HepG2 (cell line): ENCODE results near the gene PKDREJ. TPM values are rescaled to one million over a fixed set of nuclear protein-coding genes. Genes with fewer than 3 reads are reported as not detected.

Experiments used
- ATAC-seq: fragments of 200-7000 bp; cut with Tn5 transposase; 3 replicates; pipeline ENCODE4 v1.9.1; 2020; ENCODE audit warnings: mild to moderate bottlenecking, moderate library complexity
- BruUV-seq: library from RNA; stranded (reverse); fragments of 400-500 nt; replicated peaks from 2 replicates; lab custom pipeline; 2021; lab: Mats Ljungman, UMichigan
- CTCF ChIA-PET: fragments of 300-600 bp; formaldehyde crosslinking; extraction: SDS; loops from one replicate; lab custom pipeline; 2021; ENCODE audit warnings: low total read pairs, inconsistent platforms, low intra/inter-chr PET ratio; lab: Yijun Ruan, JAX
- POLR2A ChIA-PET: fragments of 350-600 bp; sonication (Branson Sonifier 250); formaldehyde crosslinking; loops from one replicate; lab custom pipeline; 2020; ENCODE audit warnings: antibody characterized with exemption, inconsistent platforms; lab: Yijun Ruan, JAX
- DNase-seq: peaks from one replicate; pipeline ENCODE4 v3.0.0-alpha.2; 2015; ENCODE audit warnings: low spot score
- FAIRE-seq: peaks from 3 replicates; lab custom pipeline; 2011; peaks lifted over from hg19 to GRCh38; lab: Jason Lieb, UNC
- H2AFZ ChIP-seq: one replicate; pipeline ENCODE4 v1.6.1; 2011; ENCODE audit warnings: low read length, inconsistent platforms
- H3K27ac ChIP-seq: fragments of 300-600 bp; 3 replicates; pipeline ENCODE4 v1.8.0; 2011; ENCODE audit warnings: mixed run types, mild to moderate bottlenecking, mixed read lengths, low read length, inconsistent platforms; ENCODE audit not compliant: insufficient read depth; ENCODE audit errors: extremely low read length
- H3K27me3 ChIP-seq, 2 experiments: fragments of 200-600 bp in 1 of 2; 2 replicates in 1 of 2; 3 replicates in 1 of 2; pipeline versions ENCODE4 v1.6.0 to v1.8.0; 2011; ENCODE audit warnings: low read length in 2 of 2, mild to moderate bottlenecking in 2 of 2, moderate library complexity in 2 of 2, inconsistent platforms in 1 of 2; ENCODE audit not compliant: insufficient read depth in 2 of 2, control insufficient read depth in 1 of 2
- H3K36me3 ChIP-seq, 2 experiments: fragments of 200-600 bp in 1 of 2; replicated peaks in 1 of 2; 2 replicates in 1 of 2; 3 replicates in 1 of 2; pipeline versions ENCODE4 v1.5.1 to v1.8.0; 2011; ENCODE audit warnings: low read length in 2 of 2, inconsistent platforms in 1 of 2; ENCODE audit not compliant: insufficient read depth in 2 of 2, control insufficient read depth in 1 of 2
- H3K4me1 ChIP-seq: 2 replicates; pipeline ENCODE4 v1.5.1; 2012; ENCODE audit warnings: low read length, inconsistent platforms; ENCODE audit not compliant: insufficient read depth
- H3K4me2 ChIP-seq: 2 replicates; pipeline ENCODE4 v1.6.0; 2011; ENCODE audit warnings: low read depth, low read length, inconsistent platforms
- H3K4me3 ChIP-seq, 3 experiments: fragments of 200-600 bp in 1 of 3; sonication (generic), shearing (Covaris generic) in 1 of 3; replicated peaks in 1 of 3; 2 replicates each; pipeline ENCODE4 v1.5.1; 2011 to 2016; ENCODE audit warnings: low read length in 3 of 3, inconsistent platforms in 2 of 3, low read depth in 2 of 3, mild to moderate bottlenecking in 2 of 3, control low read depth in 1 of 3, mixed read lengths in 1 of 3; ENCODE audit not compliant: insufficient read depth in 1 of 3
- H3K79me2 ChIP-seq: one replicate; pipeline ENCODE4 v1.6.1; 2011; ENCODE audit warnings: low read length, inconsistent platforms; ENCODE audit not compliant: insufficient read depth
- H3K9ac ChIP-seq: 2 replicates; pipeline ENCODE4 v1.6.0; 2011; ENCODE audit warnings: mild to moderate bottlenecking, low read depth, low read length, inconsistent platforms; ENCODE audit not compliant: insufficient read depth
- H3K9me3 ChIP-seq: 2 replicates; pipeline ENCODE4 v1.5.1; 2012; ENCODE audit warnings: mild to moderate bottlenecking, low read length
- H4K20me1 ChIP-seq: 2 replicates; pipeline ENCODE4 v1.6.0; 2011; ENCODE audit warnings: inconsistent platforms, mild to moderate bottlenecking, low read length, moderate library complexity; ENCODE audit not compliant: insufficient read depth
- DMAP1 ChIP-seq: IDR thresholded peaks from 2 replicates; pipeline ENCODE4 v1.6.1; 2016
- HOXA5 ChIP-seq: sonication (generic); formaldehyde crosslinking; IDR thresholded peaks from 2 replicates; pipeline ENCODE4 v1.4.0; 2020; ENCODE audit warnings: missing genetic modification reagents
- KLF15 ChIP-seq: sonication (generic); formaldehyde crosslinking; IDR thresholded peaks from 2 replicates; pipeline ENCODE4 v1.8.1; 2023; ENCODE audit warnings: borderline replicate concordance, mild to moderate bottlenecking, inconsistent platforms, missing genetic modification reagents, mixed read lengths
- POLR2AphosphoS2 ChIP-seq: IDR thresholded peaks from 2 replicates; pipeline ENCODE4 v1.6.1; 2011; ENCODE audit warnings: low read depth, low read length, improper control_type of control experiment
- PRMT3 ChIP-seq: sonication (generic); formaldehyde crosslinking; IDR thresholded peaks from 2 replicates; pipeline ENCODE4 v1.8.1; 2022; ENCODE audit warnings: low read depth, mild to moderate bottlenecking, moderate library complexity, missing genetic modification reagents, borderline replicate concordance
- RBM22 ChIP-seq: fragments of 200-400 bp; formaldehyde crosslinking; optimal IDR thresholded peaks from 2 replicates; pipeline ENCODE3; 2017; ENCODE audit warnings: mild to moderate bottlenecking, low read length, moderate library complexity
- ZBTB42 ChIP-seq: sonication (generic); formaldehyde crosslinking; IDR thresholded peaks from 2 replicates; pipeline ENCODE4 v1.5.0; 2020; ENCODE audit warnings: mild to moderate bottlenecking, missing genetic modification reagents
- ZFP41 ChIP-seq: sonication (generic); formaldehyde crosslinking; IDR thresholded peaks from 2 replicates; pipeline ENCODE4 v1.4.0; 2020; ENCODE audit warnings: mild to moderate bottlenecking, missing genetic modification reagents, borderline replicate concordance
- ZNF136 ChIP-seq: sonication (generic); formaldehyde crosslinking; IDR thresholded peaks from 2 replicates; pipeline ENCODE4 v1.8.1; 2022; ENCODE audit warnings: low read depth, mild to moderate bottlenecking, moderate library complexity, missing genetic modification reagents
- ZNF704 ChIP-seq: sonication (generic); formaldehyde crosslinking; IDR thresholded peaks from 2 replicates; pipeline ENCODE4 v1.8.1; 2023; ENCODE audit warnings: mild to moderate bottlenecking, inconsistent platforms, moderate library complexity, missing genetic modification reagents, borderline replicate concordance
- ZNF737 ChIP-seq: sonication (generic); formaldehyde crosslinking; IDR thresholded peaks from 2 replicates; pipeline ENCODE4 v1.5.0; 2020; ENCODE audit warnings: missing genetic modification reagents, mild to moderate bottlenecking, borderline replicate concordance
- ZZZ3 ChIP-seq: sonication (generic); formaldehyde crosslinking; IDR thresholded peaks from 2 replicates; pipeline ENCODE4 v1.4.0; 2020; ENCODE audit warnings: missing genetic modification reagents, mild to moderate bottlenecking, borderline replicate concordance
- WGBS: methylation state at CpG from one replicate; pipeline ENCODE4 v1.1.6; 2017; ENCODE audit warnings: low lambda C conversion rate; 5-methylcytosine and 5-hydroxymethylcytosine counted together
- in situ Hi-C: cut with HindIII; loops from 2 replicates; pipeline ENCODE4 v1.10.0; 2017; ENCODE audit warnings: low pct_unique_long_range_greater_than_20kb; ENCODE audit not compliant: extremely low pct_ligation_motif_present
- intact Hi-C: fragments of 100-400 bp; cut with micrococcal nuclease; formaldehyde crosslinking; loops from one replicate; pipeline ENCODE4 v1.10.0; 2022; ENCODE audit not compliant: unreplicated experiment
- polyA plus RNA-seq, 8 experiments: library from polyadenylated mRNA; depleted of rRNA in 3 of 8; stranded (reverse) in 7 of 8; unstranded in 1 of 8; fragments of >200 nt; fragmentation: Illumina TruSeq in 4 of 8; extraction: Trizol in 4 of 8; gene quantifications; 2 replicates each; pipeline versions ENCODE4 v1.2.1 to v1.2.3, GENCODE V29; 2011 to 2016; ENCODE audit warnings: low read depth in 4 of 8, missing spikeins in 1 of 8, mixed read lengths in 1 of 8; ENCODE audit not compliant: insufficient read depth in 1 of 8
- total RNA-seq, 5 experiments: library from RNA; depleted of rRNA; stranded (reverse); fragments of >200 nt; fragmentation: Illumina TruSeq; extraction: Trizol; gene quantifications; 2 replicates each; pipeline ENCODE4 v1.2.3, GENCODE V29; 2016; ENCODE audit warnings: low read depth in 1 of 5

The PKDREJ gene
- total and polyA plus RNA-seq, 2 of the 13 experiments (the other 11 are each of a cell fraction or from before 2014, with no cell fraction given), result not detected

DNA sequence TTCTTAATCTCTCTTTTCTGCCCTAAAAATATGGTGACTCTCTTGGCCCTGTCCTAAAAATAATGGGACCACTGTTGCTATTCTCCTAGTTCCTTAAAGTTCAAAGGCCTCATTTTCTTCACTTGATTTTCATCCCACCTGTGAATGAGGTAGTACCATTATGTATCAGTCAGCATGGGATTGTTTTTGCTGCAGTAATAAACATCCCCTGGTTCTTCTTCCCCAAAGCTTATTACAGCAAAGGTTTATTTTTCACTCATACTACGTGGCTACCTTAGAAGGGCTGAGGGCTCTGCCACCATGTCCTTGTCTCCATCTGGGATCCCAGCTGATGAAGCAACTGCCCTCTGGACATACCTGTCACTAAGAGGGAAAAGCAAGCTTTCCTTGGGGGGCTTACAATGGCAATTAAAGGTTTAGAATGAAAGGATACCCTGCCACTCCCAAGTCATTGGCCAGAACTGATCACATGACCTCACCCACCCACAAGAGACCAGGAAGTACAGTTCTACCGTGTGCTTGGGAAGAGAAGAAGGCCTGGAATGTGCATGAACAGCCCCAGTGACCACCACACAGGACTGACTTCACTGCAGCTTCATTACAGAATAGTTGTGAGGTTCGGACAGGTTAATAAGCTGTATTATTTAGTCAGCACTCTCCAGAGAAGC, 12.4 kb upstream of the PKDREJ start (continued):
- no peak for TF ChIP-seq ZBTB42
- TF ChIP-seq ZFP41 (CRISPR knock-in tag), result no peak
- TF ChIP-seq PRMT3, result no peak
- TF ChIP-seq HOXA5, result no peak
- TF ChIP-seq POLR2AphosphoS2, result peak; percentile 19; the same call in 1 of the 2 replicates
- TF ChIP-seq ZNF704 (CRISPR knock-in tag), result no peak

DNA sequence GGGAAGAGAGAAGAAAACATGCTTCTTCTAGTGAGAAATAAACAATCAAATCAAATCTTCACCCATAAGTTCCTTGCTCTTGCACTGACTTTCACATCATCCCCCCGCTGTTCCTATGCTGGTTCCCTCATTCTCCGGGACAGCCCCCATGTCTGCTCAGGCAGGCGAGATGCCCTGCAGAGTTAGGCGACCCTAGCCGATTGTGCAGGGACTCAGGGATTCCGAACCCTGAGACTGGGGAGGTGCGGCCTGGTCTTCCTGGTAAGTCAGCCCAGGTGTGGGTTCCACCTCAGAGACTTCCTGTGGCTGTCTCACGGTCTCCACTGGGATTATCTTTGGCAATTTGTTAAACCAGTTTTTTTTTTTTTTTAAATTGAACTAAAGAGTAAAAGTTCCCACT, 11.2 kb upstream of the PKDREJ start:
- Histone ChIP-seq H3K27me3 (no peaks in the 10 kb centered on the region), H3K4me2 (no peak overlapping the region), H3K9me3 (no peaks in the 10 kb centered on the region), H3K4me3 (no peak overlapping the region), H3K4me1 (peaks cover 15% of the 10 kb centered on the region), H3K27ac (no peak overlapping the region), H2AFZ (no peak overlapping the region), H3K79me2 (peaks cover 15% of the 10 kb centered on the region), H4K20me1 (peaks cover 29% of the 10 kb centered on the region), H3K9ac (no peak overlapping the region), H3K36me3 (peaks cover 43 to 90% of the 10 kb centered on the region in 2 experiments)
- in situ Hi-C loops (no loop called here), intact Hi-C loops (no loop called here)
- TF ChIP-seq ZNF136 (CRISPR knock-in tag) (no peak), KLF15 (no peak), RBM22 (peak; percentile 77), ZZZ3 (CRISPR knock-in tag) (no peak), DMAP1 (CRISPR knock-in tag) (no peak), ZNF737 (CRISPR knock-in tag) (no peak)
- FAIRE-seq (no peak), ATAC-seq (no peak), DNase-seq (no peak)
- BruUV-seq, result no TSS peak
- ChIA-PET CTCF (no interaction called here), POLR2A (interaction anchor here (0.8 to 1.4 kb wide), 2 partner anchors 24 to 73 kb away, joined by 4 to 7 read pairs; partner anchors contain the start of gene CDPF1)
- 96% methylated on average over 8 of the region's 8 CpGs for WGBS
